GM12865 (cell line): Measurements from ENCODE around the gene ZNF397.

Experiments used
- DNase-seq: peaks from one replicate; pipeline ENCODE4 v3.0.0; 2010; ENCODE audit warnings: low read depth
- H3K4me3 ChIP-seq: 2 replicates; pipeline ENCODE4 v1.5.1; 2011; ENCODE audit warnings: mild to moderate bottlenecking, low read depth, low read length, control low read depth
- CTCF ChIP-seq: IDR thresholded peaks from 2 replicates; pipeline ENCODE4 v1.5.1; 2011; ENCODE audit warnings: low read length, control low read depth, low read depth, inconsistent platforms; ENCODE audit not compliant: insufficient read depth; ENCODE audit errors: missing control alignments

The ZNF397 gene

GRCh38 chr18:35245719-35246317 is 5.0 kb downstream of the ZNF397 start:
- no peak overlapping the region for H3K4me3 ChIP-seq
- DNase-seq, result no peak
- no peak for TF ChIP-seq CTCF

GRCh38 chr18:35246831-35247230 is 6.0 kb downstream of the ZNF397 start:
- no peak for TF ChIP-seq CTCF
- H3K4me3 ChIP-seq, result no peak overlapping the region
- DNase-seq, result no peak

GRCh38 chr18:35247412-35248249 is 6.8 kb downstream of the ZNF397 start:
- no peak for DNase-seq
- TF ChIP-seq CTCF, result no peak
- H3K4me3 ChIP-seq, result no peak overlapping the region

GRCh38 chr18:35248429-35248828 is 7.6 kb downstream of the ZNF397 start:
- TF ChIP-seq CTCF, result no peak
- no peak overlapping the region for H3K4me3 ChIP-seq
- no peak for DNase-seq

GRCh38 chr18:35252466-35252865 is 11.6 kb downstream of the ZNF397 start:
- TF ChIP-seq CTCF, result no peak
- DNase-seq, result no peak
- no peak overlapping the region for H3K4me3 ChIP-seq

GRCh38 chr18:35253655-35254287 is 12.9 kb downstream of the ZNF397 start:
- DNase-seq, result no peak
- H3K4me3 ChIP-seq, result no peak overlapping the region
- no peak for TF ChIP-seq CTCF
